CD4-positive, alpha-beta T cell treated with Interleukin-4 for 4 hours (primary cell): ENCODE measurements around the gene PCDHGB2.
"Not testable (repeated sequence)": the region's sequence is repeated elsewhere in the genome, so short reads cannot be mapped to it uniquely, and the experiment has no call there.

ENCODE experiments used
- DNase-seq: peaks from one replicate; pipeline ENCODE4 v3.0.0-alpha.2; 2020

The PCDHGB2 gene

DNA sequence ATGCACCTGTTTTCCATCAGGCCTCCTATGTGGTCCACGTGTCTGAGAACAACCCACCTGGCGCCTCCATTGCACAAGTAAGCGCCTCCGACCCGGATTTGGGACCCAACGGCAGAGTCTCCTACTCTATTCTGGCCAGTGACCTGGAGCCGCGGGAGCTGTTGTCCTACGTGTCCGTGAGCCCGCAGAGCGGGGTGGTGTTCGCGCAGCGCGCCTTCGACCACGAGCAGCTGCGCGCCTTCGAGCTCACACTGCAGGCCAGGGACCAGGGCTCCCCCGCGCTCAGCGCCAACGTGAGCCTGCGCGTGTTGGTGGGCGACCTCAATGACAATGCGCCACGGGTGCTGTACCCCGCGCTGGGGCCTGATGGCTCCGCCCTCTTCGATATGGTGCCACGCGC is 8.2 kb upstream of the PCDHGB2 start:
- DNase-seq = no peak

DNA sequence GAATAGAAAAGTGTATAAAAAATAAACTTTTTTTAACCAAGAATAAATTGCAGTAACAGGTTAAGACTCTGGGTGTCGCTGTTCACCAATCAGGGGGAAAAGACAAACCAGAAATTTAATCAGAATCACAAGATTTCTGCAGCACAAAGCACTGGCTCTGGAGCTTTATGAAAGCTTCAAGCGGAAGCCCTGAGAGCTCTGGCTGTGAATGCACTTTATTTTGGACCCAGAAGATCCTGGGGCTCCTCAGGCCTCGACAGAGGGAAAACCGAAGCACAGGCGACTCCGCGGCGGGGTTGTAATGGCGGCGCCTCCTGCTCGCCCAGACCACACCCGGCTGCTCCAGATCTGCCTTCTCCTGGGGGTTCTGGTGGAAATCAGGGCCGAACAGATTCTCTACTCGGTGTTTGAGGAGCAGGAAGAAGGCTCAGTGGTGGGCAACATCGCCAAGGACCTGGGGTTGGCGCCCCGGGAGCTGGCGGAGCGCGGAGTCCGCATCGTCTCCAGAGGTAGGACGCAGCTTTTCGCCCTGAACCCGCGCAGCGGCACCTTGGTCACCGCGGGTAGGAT is 4.8 kb upstream of the PCDHGB2 start, which contains the start of gene PCDHGA4:
Gene PCDHGA4 (plus strand): TSS at position 122 of the 570 bp plus-strand sequence. CDS start 87 bp downstream, at position 209.
- DNase-seq = no peak

DNA sequence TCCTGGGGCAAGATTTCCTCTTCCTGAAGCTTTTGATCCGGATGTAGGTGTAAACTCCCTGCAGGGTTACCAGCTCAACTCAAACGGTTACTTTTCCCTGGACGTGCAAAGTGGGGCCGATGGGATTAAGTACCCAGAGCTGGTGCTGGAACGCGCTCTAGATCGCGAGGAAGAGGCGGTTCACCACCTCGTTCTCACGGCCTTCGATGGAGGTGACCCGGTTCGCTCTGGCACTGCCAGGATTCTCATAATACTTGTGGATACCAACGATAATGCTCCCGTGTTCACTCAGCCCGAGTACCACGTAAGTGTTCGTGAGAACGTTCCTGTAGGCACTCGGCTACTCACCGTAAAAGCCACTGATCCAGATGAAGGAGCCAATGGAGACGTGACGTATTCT is 4.2 kb upstream of the PCDHGB2 start:
- no peak for DNase-seq

DNA sequence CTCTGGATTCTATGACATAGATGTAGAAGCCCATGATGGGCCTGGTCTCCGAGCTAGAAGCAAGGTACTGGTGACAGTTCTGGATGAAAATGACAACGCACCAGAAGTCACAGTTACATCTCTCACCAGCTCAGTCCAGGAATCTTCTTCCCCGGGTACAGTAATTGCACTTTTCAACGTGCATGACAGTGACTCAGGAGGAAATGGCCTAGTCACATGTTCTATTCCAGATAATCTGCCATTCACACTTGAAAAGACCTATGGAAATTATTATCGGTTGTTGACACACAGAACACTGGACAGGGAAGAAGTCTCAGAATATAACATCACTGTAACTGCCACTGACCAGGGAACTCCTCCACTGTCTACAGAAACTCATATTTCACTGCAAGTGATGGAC is 3.7 kb upstream of the PCDHGB2 start:
- no peak for DNase-seq

DNA sequence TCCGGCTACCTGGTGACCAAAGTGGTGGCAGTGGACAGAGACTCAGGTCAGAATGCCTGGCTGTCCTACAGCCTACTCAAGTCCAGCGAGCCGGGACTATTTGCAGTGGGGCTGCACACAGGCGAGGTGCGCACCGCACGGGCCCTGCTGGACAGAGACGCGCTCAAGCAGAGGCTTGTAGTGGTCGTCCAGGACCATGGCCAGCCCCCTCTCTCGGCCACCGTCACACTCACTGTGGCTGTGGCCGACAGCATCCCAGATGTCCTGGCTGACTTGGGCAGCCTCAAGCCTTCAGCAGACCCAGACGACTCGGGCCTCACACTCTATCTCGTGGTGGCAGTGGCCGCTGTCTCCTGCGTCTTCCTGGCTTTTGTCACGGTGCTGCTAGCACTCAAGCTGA is 2.8 kb upstream of the PCDHGB2 start:
- no peak for DNase-seq

DNA sequence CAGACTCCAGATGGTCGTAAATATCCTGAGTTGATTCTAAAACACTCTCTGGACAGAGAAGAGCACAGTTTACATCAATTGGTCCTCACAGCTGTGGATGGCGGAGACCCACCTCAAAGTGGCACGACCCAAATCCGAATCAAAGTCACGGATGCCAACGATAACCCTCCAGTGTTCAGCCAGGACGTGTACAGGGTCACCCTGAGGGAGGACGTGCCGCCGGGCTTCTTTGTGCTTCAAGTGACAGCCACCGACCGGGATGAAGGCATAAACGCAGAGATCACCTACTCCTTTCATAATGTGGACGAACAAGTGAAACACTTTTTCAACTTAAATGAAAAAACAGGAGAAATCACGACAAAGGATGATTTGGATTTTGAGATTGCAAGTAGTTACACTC is 891 bp downstream of the PCDHGB2 start:
- DNase-seq = no peak

DNA sequence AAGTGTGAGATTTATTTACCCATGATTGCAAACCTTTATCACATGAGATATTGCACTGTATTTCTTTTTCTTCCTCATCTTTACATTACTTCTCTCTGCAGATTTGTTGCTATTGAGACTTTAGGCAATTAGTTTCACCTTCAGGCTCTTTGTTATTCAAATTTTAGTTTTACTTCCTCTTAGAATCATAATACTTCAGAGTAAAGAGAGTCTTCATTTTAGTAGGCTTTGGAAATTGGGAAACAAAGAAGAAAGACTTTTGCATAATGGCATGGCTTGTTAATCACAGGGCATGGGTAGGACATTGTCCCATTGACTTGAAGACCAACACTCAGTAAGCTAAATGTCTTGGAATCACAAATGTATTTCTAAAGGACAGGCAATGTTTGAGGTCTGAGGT is 2.9 kb downstream of the PCDHGB2 start:
- DNase-seq = no peak

DNA sequence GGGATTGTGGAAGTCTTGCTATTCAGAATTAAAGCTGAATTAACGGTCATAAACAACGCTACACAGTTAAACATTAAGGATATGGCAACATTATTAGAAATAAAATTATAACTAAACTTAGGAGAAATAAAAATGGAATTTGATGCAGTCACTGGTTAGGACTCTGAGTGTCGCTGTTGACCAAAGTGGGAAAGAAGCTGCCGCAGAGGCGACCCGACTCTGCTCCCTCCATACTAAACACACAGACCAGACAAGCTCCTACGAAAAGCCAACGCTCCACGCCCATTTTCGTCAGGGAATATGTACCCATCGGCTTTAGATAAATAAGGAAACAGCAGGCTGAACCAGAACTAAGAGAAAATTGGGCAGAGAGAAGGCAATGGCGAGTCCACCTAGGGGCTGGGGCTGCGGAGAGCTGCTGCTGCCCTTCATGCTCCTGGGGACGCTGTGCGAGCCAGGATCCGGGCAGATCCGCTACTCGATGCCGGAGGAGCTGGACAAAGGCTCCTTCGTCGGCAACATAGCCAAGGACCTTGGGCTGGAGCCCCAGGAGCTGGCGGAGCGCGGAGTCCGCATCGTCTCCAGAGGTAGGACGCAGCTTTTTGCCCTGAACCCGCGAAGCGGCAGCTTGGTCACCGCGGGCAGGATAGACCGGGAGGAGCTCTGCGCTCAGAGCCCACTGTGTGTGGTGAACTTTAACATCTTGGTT is 4.3 kb downstream of the PCDHGB2 start, which contains the start of gene PCDHGA5:
Gene PCDHGA5 (plus strand): TSS at position 211 of the 709 bp plus-strand sequence. CDS start 169 bp downstream, at position 380.
- DNase-seq = no peak

DNA sequence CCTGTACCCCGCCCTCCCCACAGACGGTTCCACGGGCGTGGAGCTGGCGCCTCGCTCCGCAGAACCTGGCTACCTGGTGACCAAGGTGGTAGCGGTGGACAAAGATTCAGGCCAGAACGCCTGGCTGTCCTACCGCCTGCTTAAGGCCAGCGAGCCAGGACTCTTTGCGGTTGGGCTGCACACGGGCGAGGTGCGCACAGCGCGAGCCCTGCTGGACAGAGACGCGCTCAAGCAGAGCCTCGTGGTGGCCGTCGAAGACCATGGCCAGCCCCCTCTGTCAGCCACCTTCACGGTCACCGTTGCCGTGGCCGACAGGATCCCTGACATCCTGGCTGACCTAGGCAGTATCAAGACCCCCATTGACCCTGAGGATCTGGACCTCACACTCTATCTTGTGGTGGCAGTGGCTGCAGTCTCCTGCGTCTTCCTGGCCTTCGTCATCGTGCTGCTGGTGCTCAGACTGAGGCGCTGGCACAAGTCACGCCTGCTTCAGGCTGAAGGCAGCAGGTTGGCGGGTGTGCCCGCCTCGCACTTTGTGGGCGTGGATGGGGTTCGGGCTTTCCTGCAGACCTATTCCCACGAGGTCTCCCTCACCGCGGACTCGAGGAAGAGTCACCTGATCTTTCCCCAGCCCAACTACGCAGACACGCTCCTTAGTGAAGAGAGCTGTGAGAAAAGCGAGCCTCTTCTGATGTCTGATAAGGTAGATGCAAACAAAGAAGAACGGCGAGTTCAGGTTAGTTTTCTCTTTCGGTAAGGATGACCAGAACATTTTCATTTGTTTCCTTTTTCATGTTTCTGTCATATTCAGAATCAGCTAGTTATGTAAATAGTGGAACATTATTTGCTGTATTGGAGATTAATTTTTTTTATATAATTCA is 6.5 kb downstream of the PCDHGB2 start:
- no peak for DNase-seq

DNA sequence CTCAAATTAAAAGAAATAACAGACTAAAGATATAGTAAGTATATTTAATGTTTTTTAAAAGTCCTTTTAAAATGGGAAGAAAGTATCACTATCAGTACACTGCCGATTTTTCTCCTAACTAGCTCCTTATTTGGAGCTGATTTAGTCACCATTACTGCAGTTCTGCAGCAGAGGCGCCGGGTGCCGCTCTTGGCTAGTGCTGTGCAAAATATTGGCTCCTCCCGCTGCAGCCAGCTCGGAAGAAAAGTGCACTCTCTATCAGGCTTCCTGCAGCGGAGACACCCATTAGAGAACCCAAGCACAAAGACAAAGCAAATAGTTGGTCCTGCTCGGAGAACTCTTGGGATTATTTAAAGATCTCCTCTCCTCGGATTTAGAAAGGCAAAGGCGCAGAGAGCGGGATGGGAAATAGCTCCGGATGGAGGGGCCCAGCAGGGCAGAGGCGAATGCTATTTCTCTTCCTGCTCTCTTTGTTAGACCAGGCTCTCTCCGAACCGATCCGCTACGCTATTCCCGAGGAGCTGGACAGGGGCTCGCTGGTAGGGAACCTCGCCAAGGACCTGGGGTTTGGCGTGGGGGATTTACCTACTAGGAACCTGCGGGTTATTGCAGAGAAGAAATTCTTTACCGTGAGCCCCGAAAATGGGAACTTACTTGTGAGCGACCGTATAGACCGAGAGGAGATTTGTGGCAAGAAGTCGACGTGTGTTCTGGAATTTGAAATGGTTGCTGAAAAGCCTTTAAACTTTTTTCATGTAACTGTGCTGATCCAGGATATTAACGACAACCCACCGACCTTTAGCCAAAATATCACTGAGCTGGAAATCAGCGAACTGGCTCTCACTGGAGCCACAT is 10.4 kb downstream of the PCDHGB2 start, which contains the start of gene PCDHGB3:
Gene PCDHGB3 (plus strand): TSS at position 249 of the 855 bp plus-strand sequence. CDS start 153 bp downstream, at position 402.
- DNase-seq = peak; percentile 39

DNA sequence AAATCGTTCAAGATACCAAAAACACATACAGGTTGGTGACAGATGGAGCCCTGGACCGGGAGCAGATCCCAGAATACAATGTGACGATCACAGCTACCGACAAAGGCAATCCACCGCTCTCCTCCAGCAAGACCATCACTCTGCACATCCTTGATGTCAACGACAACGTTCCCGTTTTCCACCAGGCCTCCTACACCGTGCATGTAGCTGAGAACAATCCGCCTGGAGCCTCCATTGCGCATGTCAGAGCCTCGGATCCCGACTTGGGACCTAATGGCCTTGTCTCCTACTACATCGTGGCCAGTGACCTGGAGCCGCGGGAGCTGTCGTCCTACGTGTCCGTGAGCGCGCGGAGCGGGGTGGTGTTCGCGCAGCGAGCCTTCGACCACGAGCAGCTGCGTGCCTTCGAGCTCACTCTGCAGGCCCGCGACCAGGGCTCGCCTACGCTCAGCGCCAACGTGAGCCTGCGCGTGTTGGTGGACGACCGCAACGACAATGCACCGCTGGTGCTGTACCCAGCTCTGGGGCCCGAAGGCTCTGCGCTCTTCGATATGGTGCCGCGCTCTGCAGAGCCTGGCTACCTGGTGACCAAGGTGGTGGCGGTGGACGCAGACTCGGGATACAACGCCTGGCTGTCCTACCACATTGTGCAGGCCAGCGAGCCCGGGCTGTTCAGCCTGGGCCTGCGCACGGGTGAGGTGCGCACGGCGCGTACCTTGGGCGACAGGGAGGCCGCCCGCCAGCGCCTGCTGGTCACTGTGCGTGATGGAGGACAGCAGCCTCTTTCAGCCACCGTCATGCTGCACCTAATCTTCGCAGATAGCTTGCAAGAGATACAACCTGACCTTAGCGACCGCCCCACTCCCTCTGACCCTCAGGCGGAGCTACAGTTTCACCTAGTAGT is 12.0 kb downstream of the PCDHGB2 start:
- DNase-seq = no peak

DNA sequence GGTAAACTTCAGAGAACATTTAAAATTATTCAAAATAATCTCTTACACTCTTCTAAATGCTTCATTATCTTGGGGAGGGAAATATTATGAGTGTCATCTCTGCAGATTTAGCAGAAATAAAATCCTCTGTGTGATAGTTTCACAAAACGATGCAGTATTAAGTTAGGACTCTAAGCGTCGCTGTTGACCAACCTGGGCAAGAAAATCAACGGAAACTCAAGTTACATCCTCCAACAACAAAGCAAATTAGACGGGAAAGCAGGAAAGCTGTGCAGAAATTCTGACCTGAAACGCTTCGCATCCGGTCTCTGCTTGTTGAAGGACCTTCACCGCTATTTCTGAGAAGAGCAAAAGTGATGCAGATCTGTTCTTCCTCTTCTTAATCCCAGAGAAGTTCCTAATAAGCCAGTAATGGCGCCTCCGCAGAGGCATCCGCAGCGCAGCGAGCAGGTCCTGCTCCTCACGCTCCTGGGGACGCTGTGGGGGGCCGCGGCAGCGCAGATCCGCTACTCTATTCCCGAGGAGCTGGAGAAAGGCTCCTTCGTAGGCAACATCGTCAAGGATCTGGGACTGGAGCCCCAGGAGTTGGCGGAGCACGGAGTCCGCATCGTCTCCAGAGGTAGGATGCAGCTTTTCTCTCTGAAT is 14.0 kb downstream of the PCDHGB2 start, which contains the start of gene PCDHGA6:
Gene PCDHGA6 (plus strand): TSS at position 219 of the 645 bp plus-strand sequence. CDS start 193 bp downstream, at position 412.
- no peak for DNase-seq

DNA sequence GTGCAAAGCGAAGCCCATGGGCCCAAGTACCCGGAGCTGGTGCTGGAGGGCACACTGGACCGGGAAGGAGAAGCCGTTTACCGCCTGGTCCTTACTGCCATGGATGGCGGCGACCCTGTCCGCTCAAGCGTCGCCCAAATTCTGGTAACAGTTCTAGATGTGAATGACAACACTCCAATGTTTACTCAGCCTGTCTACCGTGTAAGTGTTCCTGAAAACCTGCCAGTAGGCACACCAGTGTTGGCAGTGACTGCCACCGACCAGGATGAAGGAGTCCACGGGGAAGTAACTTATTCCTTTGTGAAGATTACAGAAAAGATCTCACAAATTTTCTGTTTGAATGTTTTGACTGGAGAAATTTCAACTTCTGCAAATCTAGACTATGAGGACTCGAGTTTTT is 14.8 kb downstream of the PCDHGB2 start:
- DNase-seq = no peak

DNA sequence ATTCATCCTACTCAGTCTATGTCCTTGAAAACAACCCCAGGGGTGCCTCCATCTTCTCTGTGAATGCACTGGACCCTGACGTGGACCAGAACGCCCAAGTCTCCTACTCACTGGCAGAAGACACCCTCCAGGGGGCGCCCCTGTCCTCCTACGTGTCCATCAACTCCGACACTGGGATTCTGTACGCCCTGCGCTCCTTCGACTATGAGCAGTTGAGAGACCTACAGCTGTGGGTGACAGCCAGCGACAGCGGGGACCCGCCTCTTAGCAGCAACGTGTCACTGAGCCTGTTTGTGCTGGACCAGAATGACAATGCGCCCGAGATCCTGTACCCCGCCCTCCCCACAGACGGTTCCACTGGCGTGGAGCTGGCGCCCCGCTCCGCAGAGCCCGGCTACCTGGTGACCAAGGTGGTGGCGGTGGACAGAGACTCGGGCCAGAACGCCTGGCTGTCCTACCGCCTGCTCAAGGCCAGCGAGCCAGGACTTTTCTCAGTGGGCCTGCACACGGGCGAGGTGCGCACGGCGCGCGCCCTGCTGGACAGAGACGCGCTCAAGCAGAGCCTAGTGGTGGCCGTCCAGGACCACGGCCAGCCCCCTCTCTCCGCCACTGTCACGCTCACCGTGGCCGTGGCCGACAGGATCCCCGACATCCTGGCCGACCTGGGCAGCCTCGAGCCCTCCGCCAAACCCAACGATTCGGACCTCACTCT is 15.8 kb downstream of the PCDHGB2 start:
- not testable (repeated sequence) for DNase-seq

DNA sequence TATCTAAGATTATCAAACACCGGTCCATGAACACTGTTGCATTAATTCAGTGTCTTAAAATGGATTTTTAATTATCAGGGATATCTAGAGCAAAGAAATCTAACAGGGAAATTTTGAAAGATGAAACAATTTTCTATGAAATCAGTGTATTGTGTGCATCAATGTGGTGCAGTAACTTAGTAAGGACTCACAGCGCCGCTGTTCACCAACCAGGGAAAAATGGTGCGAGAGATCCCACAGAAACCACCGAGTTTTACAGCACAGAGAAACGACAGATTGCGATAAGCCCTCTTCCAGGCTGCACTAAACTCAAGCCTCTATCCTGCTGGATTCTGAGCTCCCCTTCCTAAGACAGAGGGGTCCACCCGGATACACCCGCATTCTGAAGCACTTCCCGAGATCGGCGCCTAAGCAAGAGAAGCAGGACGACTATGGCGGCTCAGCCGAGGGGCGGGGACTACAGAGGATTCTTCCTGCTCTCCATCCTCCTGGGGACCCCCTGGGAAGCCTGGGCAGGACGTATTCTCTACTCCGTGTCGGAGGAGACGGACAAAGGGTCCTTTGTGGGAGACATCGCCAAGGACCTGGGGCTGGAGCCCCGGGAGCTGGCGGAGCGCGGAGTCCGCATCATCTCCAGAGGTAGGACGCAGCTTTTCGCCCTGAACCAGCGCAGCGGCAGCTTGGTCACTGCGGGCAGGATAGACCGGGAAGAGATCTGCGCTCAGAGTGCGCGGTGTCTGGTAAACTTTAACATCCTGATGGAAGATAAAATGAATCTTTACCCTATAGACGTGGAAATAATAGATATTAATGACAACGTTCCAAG is 22.9 kb downstream of the PCDHGB2 start, which contains the start of gene PCDHGA7:
Gene PCDHGA7 (plus strand): TSS at position 274 of the 826 bp plus-strand sequence. CDS start 158 bp downstream, at position 432.
- no peak for DNase-seq

DNA sequence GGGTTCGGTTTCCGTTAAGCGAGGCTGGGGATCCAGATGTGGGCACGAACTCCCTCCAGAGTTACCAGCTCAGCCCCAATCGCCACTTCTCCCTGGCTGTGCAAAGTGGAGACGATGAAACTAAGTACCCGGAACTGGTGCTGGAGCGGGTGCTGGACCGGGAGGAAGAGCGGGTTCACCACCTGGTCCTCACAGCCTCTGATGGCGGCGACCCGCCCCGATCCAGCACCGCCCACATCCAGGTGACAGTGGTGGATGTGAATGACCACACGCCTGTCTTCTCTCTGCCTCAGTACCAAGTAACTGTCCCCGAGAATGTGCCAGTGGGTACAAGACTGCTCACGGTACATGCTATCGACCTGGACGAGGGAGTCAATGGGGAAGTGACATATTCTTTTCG is 23.6 kb downstream of the PCDHGB2 start:
- DNase-seq = no peak

DNA sequence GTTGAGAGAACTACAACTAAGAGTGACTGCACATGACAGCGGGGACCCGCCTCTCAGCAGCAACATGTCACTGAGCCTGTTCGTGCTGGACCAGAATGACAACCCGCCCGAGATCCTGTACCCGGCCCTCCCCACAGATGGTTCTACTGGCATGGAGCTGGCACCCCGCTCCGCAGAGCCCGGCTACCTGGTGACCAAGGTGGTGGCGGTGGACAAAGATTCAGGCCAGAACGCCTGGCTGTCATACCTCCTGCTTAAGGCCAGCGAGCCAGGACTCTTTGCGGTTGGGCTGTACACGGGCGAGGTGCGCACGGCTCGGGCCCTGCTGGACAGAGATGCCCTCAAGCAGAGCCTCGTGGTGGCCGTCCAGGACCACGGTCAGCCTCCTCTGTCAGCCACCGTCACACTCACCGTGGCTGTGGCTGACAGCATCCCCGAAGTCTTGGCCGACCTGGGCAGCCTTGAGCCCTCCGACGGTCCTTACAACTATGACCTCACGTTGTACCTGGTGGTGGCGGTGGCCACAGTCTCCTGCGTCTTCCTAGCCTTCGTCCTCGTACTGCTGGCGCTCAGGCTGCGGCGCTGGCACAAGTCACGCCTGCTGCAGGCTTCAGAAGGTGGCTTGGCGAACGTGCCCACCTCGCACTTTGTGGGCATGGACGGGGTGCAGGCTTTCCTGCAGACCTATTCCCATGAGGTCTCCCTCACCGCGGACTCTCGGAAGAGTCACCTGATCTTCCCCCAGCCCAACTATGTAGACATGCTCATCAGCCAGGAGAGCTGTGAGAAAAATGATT is 24.9 kb downstream of the PCDHGB2 start:
- no peak for DNase-seq
